CD4-positive, CD25-positive, alpha-beta regulatory T cell (primary cell): ENCODE results near the gene GNL2. TPM values are rescaled to one million over a fixed set of nuclear protein-coding genes. Genes with fewer than 3 reads are reported as not detected.
"Not testable (repeated sequence)": the region's sequence is repeated elsewhere in the genome, so short reads cannot be mapped to it uniquely, and the experiment has no call there.

Source experiments
- ATAC-seq, 2 donors: fragments of 150-1000 bp; cut with Tn5 transposase; one replicate each; pipeline ENCODE4 v1.10.0; 2021; ENCODE audit warnings: low read depth in 2 of 2, moderate number of reproducible peaks in 2 of 2, moderate library complexity in 1 of 2
- DNase-seq, 3 donors: peaks; one replicate each; pipeline versions ENCODE4 v3.0.0 to v3.0.0-alpha.2; 2012 to 2022; ENCODE audit warnings: mixed read lengths in 1 of 3
- H3K27ac ChIP-seq: one replicate; pipeline ENCODE4 v1.7.0; 2013; ENCODE audit warnings: mild to moderate bottlenecking, low read length; ENCODE audit not compliant: insufficient read depth, poor library complexity, severe bottlenecking
- H3K27me3 ChIP-seq: one replicate; pipeline ENCODE4 v1.7.0; 2013; ENCODE audit warnings: low read length; ENCODE audit not compliant: control insufficient read depth, insufficient read depth
- H3K36me3 ChIP-seq: one replicate; pipeline ENCODE4 v1.7.0; 2013; ENCODE audit warnings: mild to moderate bottlenecking, low read length, moderate library complexity; ENCODE audit not compliant: control insufficient read depth, insufficient read depth
- H3K4me1 ChIP-seq: 2 replicates; pipeline ENCODE4 v1.7.0; 2013; ENCODE audit warnings: mild to moderate bottlenecking, low read length; ENCODE audit not compliant: insufficient read depth, control insufficient read depth, poor library complexity, severe bottlenecking
- H3K4me3 ChIP-seq: one replicate; pipeline ENCODE4 v1.7.0; 2013; ENCODE audit warnings: low read depth, mild to moderate bottlenecking, low read length, moderate library complexity
- H3K9me3 ChIP-seq, 2 experiments: 1 replicate in 1 of 2; 2 replicates in 1 of 2; pipeline ENCODE4 v1.7.0; 2013; ENCODE audit warnings: low read length in 2 of 2, mild to moderate bottlenecking in 1 of 2, moderate library complexity in 1 of 2; ENCODE audit not compliant: control insufficient read depth in 2 of 2
- H3K27ac Mint-ChIP-seq, 3 donors: one replicate each; pipeline ENCODE4 v1.8.0; 2020 to 2022; ENCODE audit warnings: mild to moderate bottlenecking in 3 of 3, mixed read lengths in 3 of 3, moderate library complexity in 2 of 3
- H3K27me3 Mint-ChIP-seq: one replicate; pipeline ENCODE4 v1.8.0; 2022; ENCODE audit warnings: mild to moderate bottlenecking, mixed read lengths
- H3K36me3 Mint-ChIP-seq: one replicate; pipeline ENCODE4 v1.8.0; 2020; ENCODE audit warnings: mixed read lengths
- H3K4me1 Mint-ChIP-seq, 4 donors: one replicate each; pipeline ENCODE4 v1.8.0; 2020 to 2022; ENCODE audit warnings: mixed read lengths in 4 of 4, mild to moderate bottlenecking in 1 of 4
- H3K4me3 Mint-ChIP-seq, 4 donors: one replicate each; pipeline ENCODE4 v1.8.0; 2020 to 2022; ENCODE audit warnings: mild to moderate bottlenecking in 4 of 4, mixed read lengths in 4 of 4, moderate library complexity in 3 of 4
- H3K9me3 Mint-ChIP-seq, 7 donors: one replicate each; pipeline ENCODE4 v1.8.0; 2020 to 2022; ENCODE audit warnings: mixed read lengths in 7 of 7, mild to moderate bottlenecking in 3 of 7, moderate library complexity in 2 of 7
- polyA plus RNA-seq, 4 donors: library from polyadenylated mRNA; unstranded; fragments of 300-500 nt; fragmentation: Illumina TruSeq; gene quantifications; one replicate each; pipeline ENCODE4 v1.2.3, GENCODE V29; 2021
- total RNA-seq: library from RNA; stranded (reverse); gene quantifications from one replicate; pipeline ENCODE4 v1.2.3, GENCODE V29; 2022

Gene GNL2
- total and polyA plus RNA-seq, 5 donors from 2014 or later: 37.3 to 58.9 (median 44.5) TPM

DNA sequence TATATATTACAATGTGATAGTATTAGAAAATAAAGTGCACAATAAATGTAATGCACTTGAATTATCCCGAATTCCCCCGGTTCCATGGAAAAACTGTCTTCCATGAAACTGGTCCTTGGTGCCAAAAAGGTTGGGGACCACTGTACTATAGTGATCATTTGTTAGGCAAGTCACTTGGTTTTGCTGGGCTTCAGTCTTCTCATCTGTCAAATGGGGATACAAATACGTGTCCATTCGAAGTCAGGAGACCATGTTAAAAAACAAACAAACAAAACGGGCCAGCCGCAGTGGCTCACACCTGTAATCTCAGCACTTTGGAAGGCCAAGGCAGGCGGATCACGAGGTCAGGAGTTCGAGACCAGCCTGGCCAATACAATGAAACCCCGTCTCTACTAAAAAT is 56.6 kb downstream of the GNL2 start:
- H3K27me3 Mint-ChIP-seq, H3K9me3 ChIP-seq, H3K27me3 ChIP-seq, DNase-seq, H3K4me3 ChIP-seq, H3K27ac ChIP-seq, ATAC-seq, H3K9me3 Mint-ChIP-seq, H3K4me1 ChIP-seq, H3K4me3 Mint-ChIP-seq, H3K27ac Mint-ChIP-seq: not testable (repeated sequence)
- H3K36me3 ChIP-seq: peaks cover 70% of the 10 kb centered on the region
- Mint-ChIP-seq H3K4me1 (peaks cover 7 to 20% (median 13%) of the 10 kb centered on the region in 4 donors), H3K36me3 (peaks cover 44% of the 10 kb centered on the region)

DNA sequence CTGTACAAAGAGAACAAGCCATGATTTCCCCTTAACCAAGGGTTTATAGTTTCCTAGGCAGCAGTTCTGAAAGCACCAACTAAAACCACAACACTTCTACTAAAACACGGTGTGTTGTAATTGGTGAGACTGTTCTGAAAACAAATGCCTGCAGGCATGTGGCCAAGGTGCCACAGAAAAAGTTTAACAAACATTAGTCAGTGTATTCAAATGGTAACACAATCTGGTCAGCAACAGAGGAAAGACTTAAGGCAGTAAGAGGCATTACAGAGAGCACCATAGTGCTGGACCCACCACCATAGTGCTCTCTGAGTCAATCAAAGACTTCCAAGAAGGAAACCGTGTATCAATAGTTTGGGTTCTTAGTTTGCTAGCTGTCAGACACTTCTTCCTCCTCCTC is 58.4 kb downstream of the GNL2 start:
- Histone ChIP-seq H3K9me3 (no peaks in the 10 kb centered on the region), H3K4me1 (no peaks in the 10 kb centered on the region), H3K4me3 (no peak overlapping the region), H3K27me3 (no peaks in the 10 kb centered on the region), H3K27ac (no peak overlapping the region), H3K36me3 (peaks cover 63% of the 10 kb centered on the region)
- ATAC-seq (no peak), DNase-seq (no peak)
- Mint-ChIP-seq H3K27me3 (no peaks in the 10 kb centered on the region), H3K36me3 (peaks cover 40% of the 10 kb centered on the region), H3K27ac (no peak overlapping the region), H3K9me3 (no peaks in the 10 kb centered on the region), H3K4me1 (peaks cover 0 to 21% (median 14%) of the 10 kb centered on the region in 4 donors), H3K4me3 (no peak overlapping the region)

DNA sequence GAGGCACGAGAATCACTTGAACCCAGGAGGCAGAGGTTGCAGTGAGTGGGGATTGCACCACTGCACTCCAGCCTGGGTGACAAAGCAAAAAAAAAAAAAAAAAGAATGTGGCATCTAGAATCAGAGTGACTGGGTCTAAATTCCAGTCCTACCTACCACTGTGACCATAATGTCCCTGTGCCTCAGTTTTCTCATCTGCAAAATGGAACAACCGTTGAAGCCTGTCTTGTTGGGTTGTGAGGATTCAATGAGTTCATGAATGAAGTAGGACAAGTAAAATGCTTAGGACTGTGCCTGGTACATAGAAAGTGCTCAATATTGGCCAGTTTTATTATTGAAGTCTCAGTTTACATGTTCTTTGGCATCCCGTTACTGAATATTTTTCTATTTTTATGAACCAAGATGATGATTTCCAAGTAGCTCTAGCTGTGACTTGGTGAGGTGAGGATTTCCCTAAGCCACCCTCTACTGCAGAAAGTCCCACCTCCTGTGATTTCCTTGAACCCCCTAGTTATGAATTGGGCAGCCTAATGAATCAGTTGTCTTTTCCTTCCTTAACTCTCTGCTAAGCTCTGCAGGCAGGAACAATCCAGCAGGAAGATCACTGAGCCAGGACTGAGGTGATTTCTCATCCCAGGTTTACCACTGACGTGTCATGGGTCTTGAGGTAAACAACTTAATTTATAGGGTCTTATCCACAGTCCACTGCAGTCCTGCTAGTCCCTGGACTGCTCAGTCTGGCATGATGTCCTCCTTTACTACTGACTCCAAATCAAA is 62.2 kb downstream of the GNL2 start:
- Histone ChIP-seq H3K27ac (no peak overlapping the region), H3K9me3 (no peaks in the 10 kb centered on the region), H3K4me3 (no peak overlapping the region), H3K27me3 (no peaks in the 10 kb centered on the region), H3K4me1 (no peaks in the 10 kb centered on the region), H3K36me3 (peaks cover 26% of the 10 kb centered on the region)
- Mint-ChIP-seq H3K4me3 (no peak overlapping the region), H3K27me3 (no peaks in the 10 kb centered on the region), H3K27ac (no peak overlapping the region), H3K4me1 (peaks cover 0 to 19% (median 12%) of the 10 kb centered on the region in 4 donors), H3K36me3 (peaks cover 28% of the 10 kb centered on the region), H3K9me3 (no peaks in the 10 kb centered on the region)
- DNase-seq: no peak
- ATAC-seq: no peak

GRCh38 chr1:37532418-37533156 is 63.1 kb downstream of the GNL2 start:
- peaks cover 18% of the 10 kb centered on the region for H3K36me3 ChIP-seq
- not testable (repeated sequence) for H3K4me3 ChIP-seq, H3K27me3 Mint-ChIP-seq, H3K27ac ChIP-seq, H3K27me3 ChIP-seq, H3K4me1 ChIP-seq, H3K9me3 ChIP-seq, DNase-seq, ATAC-seq, H3K9me3 Mint-ChIP-seq
- peak overlapping the region in 1 of 3 donors; percentile 36 for H3K27ac Mint-ChIP-seq
- peaks cover 0 to 15% (median 10%) of the 10 kb centered on the region in 4 donors for H3K4me1 Mint-ChIP-seq
- H3K36me3 Mint-ChIP-seq: peaks cover 21% of the 10 kb centered on the region
- H3K4me3 Mint-ChIP-seq: peak overlapping the region in 1 of 4 donors; percentile 47

DNA sequence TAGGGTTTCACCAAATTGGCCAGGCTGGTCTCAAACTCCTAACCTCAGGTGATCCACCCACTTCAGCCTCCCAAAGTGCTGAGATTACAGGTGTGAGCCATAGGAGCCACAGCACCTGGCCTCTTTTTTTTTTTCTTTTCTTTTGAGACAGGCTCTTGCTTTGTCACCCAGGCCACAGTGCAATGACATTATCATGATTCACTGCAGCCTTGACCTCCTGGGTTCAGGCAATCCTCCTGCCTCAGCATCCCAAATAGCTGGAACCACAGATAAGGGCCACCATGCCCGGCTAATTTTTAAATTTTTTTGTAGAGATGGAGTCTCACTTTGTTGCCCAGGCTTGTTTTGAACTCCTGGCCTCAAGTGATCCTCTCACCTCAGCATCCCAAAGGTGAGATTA is 65.8 kb downstream of the GNL2 start:
- DNase-seq, H3K9me3 ChIP-seq, H3K27me3 Mint-ChIP-seq, ATAC-seq, H3K27ac ChIP-seq, H3K36me3 ChIP-seq, H3K36me3 Mint-ChIP-seq, H3K27ac Mint-ChIP-seq, H3K4me3 ChIP-seq, H3K4me1 ChIP-seq, H3K4me3 Mint-ChIP-seq, H3K27me3 ChIP-seq, H3K4me1 Mint-ChIP-seq, H3K9me3 Mint-ChIP-seq: not testable (repeated sequence)

DNA sequence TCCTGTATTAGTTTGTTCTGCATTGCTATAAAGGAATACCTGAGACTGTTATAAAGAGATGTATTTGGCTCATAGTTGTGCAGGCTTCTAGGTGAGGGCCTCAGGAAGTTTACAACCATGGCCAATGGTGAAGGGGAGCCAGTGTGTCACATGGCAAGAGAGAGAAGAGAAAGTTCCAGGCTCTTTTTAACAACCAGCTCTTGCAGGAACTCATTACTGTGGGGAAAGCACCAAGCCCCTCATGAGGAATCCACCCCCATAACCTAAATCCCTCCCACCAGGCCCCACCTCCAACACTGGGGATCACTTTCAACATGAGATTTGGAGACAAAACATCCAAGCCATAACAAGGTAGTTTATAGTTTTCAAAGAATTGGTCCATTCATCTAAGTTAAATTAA is 76.1 kb downstream of the GNL2 start:
- H3K36me3 ChIP-seq: no peaks in the 10 kb centered on the region
- peak in 1 of 3 donors; percentile 14 for DNase-seq
- H3K27me3 ChIP-seq: no peaks in the 10 kb centered on the region
- H3K4me3 ChIP-seq: peak overlapping the region; percentile 47
- H3K27ac Mint-ChIP-seq: peak overlapping the region; percentile 23 to 89 (median 87)
- peak overlapping the region; percentile 89 to 93 (median 92) for H3K4me3 Mint-ChIP-seq
- peaks cover 10 to 27% (median 18%) of the 10 kb centered on the region in 4 donors for H3K4me1 Mint-ChIP-seq
- ATAC-seq: no peak
- H3K4me1 ChIP-seq: peaks cover 5% of the 10 kb centered on the region
- peaks cover 0 to 2% (median 0%) of the 10 kb centered on the region in 7 donors for H3K9me3 Mint-ChIP-seq
- no peaks in the 10 kb centered on the region for H3K36me3 Mint-ChIP-seq
- H3K27me3 Mint-ChIP-seq: no peaks in the 10 kb centered on the region
- H3K9me3 ChIP-seq: no peaks in the 10 kb centered on the region
- no peak overlapping the region for H3K27ac ChIP-seq

GRCh38 chr1:37518929-37519328 is 76.8 kb downstream of the GNL2 start:
- peak; percentile 44 to 60 (median 58) for DNase-seq
- not testable (repeated sequence) for H3K4me1 ChIP-seq, H3K27ac ChIP-seq, H3K36me3 Mint-ChIP-seq, H3K27me3 Mint-ChIP-seq, H3K36me3 ChIP-seq, H3K9me3 Mint-ChIP-seq, H3K9me3 ChIP-seq, H3K27me3 ChIP-seq, ATAC-seq
- H3K4me3 ChIP-seq: peak overlapping the region; percentile 58
- Mint-ChIP-seq H3K4me1 (peaks cover 10 to 27% (median 20%) of the 10 kb centered on the region in 4 donors), H3K27ac (peak overlapping the region; percentile 87 to 92 (median 89)), H3K4me3 (peak overlapping the region; percentile 89 to 93 (median 92))
